NCI-H226 (cell line): ENCODE measurements around the gene NR3C1.

ENCODE experiments used
- DNase-seq: peaks from one replicate; pipeline ENCODE4 v3.0.0-alpha.2; 2015

NR3C1 gene

DNA sequence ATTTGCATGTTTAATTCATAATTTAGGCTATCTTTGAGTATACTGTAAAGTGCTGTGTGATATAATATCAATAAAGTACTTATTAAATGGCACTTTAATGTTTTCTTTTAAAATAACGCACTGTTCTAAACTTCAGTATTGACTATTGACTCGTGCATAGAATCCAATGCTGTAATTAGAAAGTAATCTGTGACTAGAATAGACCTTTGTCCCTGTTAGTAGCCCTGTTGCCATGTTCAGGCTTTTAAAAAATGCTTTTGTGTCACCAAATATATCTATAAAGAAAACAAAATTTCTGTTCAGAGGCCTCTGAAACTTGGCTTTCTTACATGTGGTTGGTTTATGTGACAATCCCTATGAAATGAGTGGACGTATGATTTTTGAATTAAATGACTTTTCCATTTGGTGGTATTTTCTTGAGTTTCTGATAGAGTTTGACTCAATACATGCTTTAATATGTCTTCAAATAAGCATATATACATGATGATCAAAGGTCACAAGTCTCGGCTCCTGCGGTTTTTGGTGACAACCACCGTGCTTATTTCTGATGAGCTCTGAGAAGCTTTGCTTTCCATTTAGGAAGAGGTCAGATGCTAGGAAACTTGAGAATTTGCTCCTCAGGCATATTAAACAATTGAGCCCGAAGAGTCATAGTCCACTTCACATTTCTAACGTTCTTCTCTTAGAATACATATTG lies 174.7 kb downstream of the NR3C1 start:
- no peak for DNase-seq
